Smooth muscle cell (in vitro differentiated cells): ENCODE results near the gene MTCL3.
A peak's percentile ranks its signal among the peaks of the same experiment; 100 is the strongest.

Source experiments
- DNase-seq: peaks from one replicate; lab custom pipeline; 2025; ENCODE audit not compliant: unreplicated experiment; lab: John Stamatoyannopoulos, UW
- H2AFZ ChIP-seq: fragments of 200-600 bp; sonication (generic); 2 replicates; pipeline ENCODE4 v1.6.0; 2016; ENCODE audit warnings: antibody characterized with exemption, low read depth, mild to moderate bottlenecking
- H3F3A ChIP-seq: fragments of 200-600 bp; sonication (generic); 2 replicates; pipeline ENCODE4 v1.6.0; 2017; ENCODE audit warnings: antibody characterized with exemption, low read depth
- H3K27ac ChIP-seq: fragments of 200-600 bp; sonication (generic); 2 replicates; pipeline ENCODE4 v1.5.1; 2016; ENCODE audit warnings: low read depth, mild to moderate bottlenecking
- H3K27me3 ChIP-seq: fragments of 200-600 bp; sonication (generic); 2 replicates; pipeline ENCODE4 v1.6.1; 2016; ENCODE audit warnings: low read depth, mild to moderate bottlenecking
- H3K36me3 ChIP-seq: fragments of 200-600 bp; sonication (generic); 2 replicates; pipeline ENCODE4 v1.5.1; 2016; ENCODE audit warnings: low read depth
- H3K4me1 ChIP-seq: fragments of 200-600 bp; sonication (generic); 2 replicates; pipeline ENCODE4 v1.5.1; 2016; ENCODE audit warnings: low read depth
- H3K4me2 ChIP-seq: fragments of 200-600 bp; sonication (generic); 2 replicates; pipeline ENCODE4 v1.6.0; 2016; ENCODE audit warnings: mild to moderate bottlenecking
- H3K4me3 ChIP-seq: fragments of 200-600 bp; sonication (generic); 2 replicates; pipeline ENCODE4 v1.5.1; 2016; ENCODE audit warnings: mild to moderate bottlenecking
- H3K79me2 ChIP-seq: fragments of 200-600 bp; sonication (generic); 2 replicates; pipeline ENCODE4 v1.6.0; 2016; ENCODE audit warnings: low read depth, mild to moderate bottlenecking
- H3K9ac ChIP-seq: fragments of 200-600 bp; sonication (generic); 2 replicates; pipeline ENCODE4 v1.6.0; 2016; ENCODE audit warnings: low read depth
- H3K9me3 ChIP-seq: fragments of 200-600 bp; sonication (generic); replicated peaks from 2 replicates; pipeline ENCODE4 v1.5.1; 2016; ENCODE audit warnings: low read depth
- H4K20me1 ChIP-seq: fragments of 200-600 bp; sonication (generic); 2 replicates; pipeline ENCODE4 v1.6.0; 2016; ENCODE audit warnings: low read depth
- CTCF ChIP-seq: fragments of 200-600 bp; sonication (generic); IDR thresholded peaks from 2 replicates; pipeline ENCODE4 v1.5.1; 2017; ENCODE audit warnings: borderline replicate concordance, mild to moderate bottlenecking, antibody characterized with exemption; ENCODE audit not compliant: insufficient read depth, poor library complexity, severe bottlenecking
- WGBS: methylation state at CpG from one replicate; pipeline ENCODE4 v1.1.7; 2016; ENCODE audit warnings: low lambda C conversion rate; 5-methylcytosine and 5-hydroxymethylcytosine counted together

MTCL3 gene

DNA sequence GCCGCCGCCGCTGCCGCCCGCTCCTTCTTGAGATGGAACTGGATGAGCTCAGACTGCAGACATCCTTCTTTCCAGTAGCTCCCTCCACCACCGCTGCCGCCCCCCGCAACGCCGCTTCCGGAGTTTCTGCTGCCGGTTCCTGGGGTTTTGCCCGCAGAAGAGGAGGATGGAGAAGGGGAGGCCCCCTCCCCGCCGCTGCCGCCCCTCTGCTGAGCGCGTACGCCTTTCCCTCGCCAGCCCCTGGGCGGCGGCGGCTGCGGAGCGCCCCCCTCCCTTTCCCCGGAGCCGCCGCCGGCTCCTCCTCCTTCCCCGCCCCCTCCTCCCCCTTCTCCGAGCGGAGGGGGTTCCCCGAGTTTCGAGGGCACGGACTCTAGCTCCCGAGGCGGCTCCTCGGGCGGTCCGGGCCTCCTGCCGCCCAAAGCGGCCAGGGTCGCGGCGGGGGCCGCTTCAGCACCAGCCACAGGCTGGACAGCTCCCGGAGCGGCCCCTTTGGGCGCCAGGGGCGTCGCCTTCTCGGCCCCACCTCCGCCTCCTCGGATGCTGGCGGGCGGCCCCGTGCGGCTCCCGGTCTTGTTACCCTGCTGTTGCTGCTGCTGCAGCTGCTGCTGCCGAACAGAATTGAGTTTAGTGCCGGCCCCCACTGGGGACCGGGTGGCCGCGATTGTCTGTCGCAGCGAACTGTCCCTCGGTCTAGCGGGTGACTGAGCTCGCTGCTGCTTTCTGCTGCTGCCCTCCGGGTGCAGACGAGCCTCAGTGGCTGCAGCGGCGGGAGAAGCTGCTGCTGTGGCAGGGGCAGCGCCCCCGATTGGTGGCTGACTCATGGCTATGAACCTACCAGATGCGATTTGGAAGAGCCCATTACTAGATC, 3.1 kb downstream of the MTCL3 start:
- peaks cover 3% of the 10 kb centered on the region for H3K4me1 ChIP-seq
- peak overlapping the region; percentile 74 for H3K4me3 ChIP-seq
- H3K9ac ChIP-seq = no peak overlapping the region
- H3K4me2 ChIP-seq = peak overlapping the region; percentile 84
- under 1% methylated on average over 58 of the region's 76 CpGs for WGBS
- H3F3A ChIP-seq = peaks cover 6% of the 10 kb centered on the region
- peaks cover 48% of the 10 kb centered on the region for H3K27me3 ChIP-seq
- peak; percentile 52 for DNase-seq
- H4K20me1 ChIP-seq = no peaks in the 10 kb centered on the region
- no peaks in the 10 kb centered on the region for H3K79me2 ChIP-seq
- TF ChIP-seq CTCF = no peak
- H3K36me3 ChIP-seq = no peaks in the 10 kb centered on the region
- H3K27ac ChIP-seq = no peak overlapping the region
- H2AFZ ChIP-seq = peak overlapping the region; percentile 76
- no peaks in the 10 kb centered on the region for H3K9me3 ChIP-seq

DNA sequence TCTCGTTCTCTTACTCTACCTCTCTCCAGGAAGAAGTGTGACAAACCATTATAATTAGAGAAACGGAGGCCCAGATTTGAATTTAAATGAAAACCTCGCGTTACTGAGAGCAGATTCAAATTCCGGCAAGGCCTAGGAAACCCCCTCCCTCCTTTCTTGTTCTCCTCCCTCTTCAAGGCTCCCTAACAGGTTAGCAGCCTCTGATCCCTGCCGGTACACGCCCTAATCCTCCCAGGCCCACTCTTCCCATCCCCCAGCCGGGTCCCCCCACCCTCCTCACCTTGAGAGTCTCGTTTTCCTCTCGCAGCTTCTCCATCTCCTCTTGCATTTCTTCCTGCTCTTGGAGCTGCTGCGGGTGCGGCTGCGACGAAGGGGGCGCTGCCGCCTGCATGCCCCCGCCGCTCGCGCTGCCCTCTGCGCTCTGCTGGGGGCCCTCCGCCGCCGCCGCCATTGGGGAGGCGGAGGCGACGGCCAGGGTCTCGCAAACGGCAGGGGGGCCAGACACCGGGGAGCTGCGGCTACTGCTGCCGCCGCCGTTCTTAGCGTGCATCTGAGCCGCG, 3.8 kb downstream of the MTCL3 start:
- Histone ChIP-seq H3K9me3 (no peaks in the 10 kb centered on the region), H3F3A (peaks cover 6% of the 10 kb centered on the region), H3K79me2 (no peaks in the 10 kb centered on the region), H2AFZ (peak overlapping the region; percentile 76), H3K4me2 (peak overlapping the region; percentile 84), H3K36me3 (no peaks in the 10 kb centered on the region), H4K20me1 (no peaks in the 10 kb centered on the region), H3K4me1 (peaks cover 3% of the 10 kb centered on the region), H3K27me3 (peaks cover 41% of the 10 kb centered on the region), H3K27ac (no peak overlapping the region), H3K4me3 (peak overlapping the region; percentile 74), H3K9ac (no peak overlapping the region)
- no peak for DNase-seq
- TF ChIP-seq CTCF = peak; percentile 6
- 2% methylated on average over 37 of the region's 38 CpGs for WGBS

GRCh38 chr6:127514773-127515227, 4.3 kb downstream of the MTCL3 start:
- peaks cover 6% of the 10 kb centered on the region for H3F3A ChIP-seq
- H3K79me2 ChIP-seq = no peaks in the 10 kb centered on the region
- H3K36me3 ChIP-seq = no peaks in the 10 kb centered on the region
- TF ChIP-seq CTCF = no peak
- H3K9me3 ChIP-seq = no peaks in the 10 kb centered on the region
- peaks cover 37% of the 10 kb centered on the region for H3K27me3 ChIP-seq
- no peak overlapping the region for H3K27ac ChIP-seq
- H3K4me2 ChIP-seq = peak overlapping the region; percentile 84
- H3K9ac ChIP-seq = no peak overlapping the region
- WGBS = 2% methylated on average over 31 of the region's 32 CpGs
- H3K4me1 ChIP-seq = peaks cover 3% of the 10 kb centered on the region
- H2AFZ ChIP-seq = peak overlapping the region; percentile 76
- peak overlapping the region; percentile 74 for H3K4me3 ChIP-seq
- no peak for DNase-seq
- no peaks in the 10 kb centered on the region for H4K20me1 ChIP-seq
